ENCODE measurements around the gene AP1G1.

AP1G1 gene

GRCh38 chr16:71709229-71709781 is 99.3 kb downstream of the AP1G1 start:
- no peak overlapping the region for H2AFZ ChIP-seq (ENCODE audit: low read depth)
- no peak overlapping the region for H3K9ac ChIP-seq
- no peaks in the 10 kb centered on the region for H3K79me2 ChIP-seq (ENCODE audit: insufficient read depth, low read depth)
- H3K36me3 ChIP-seq (ENCODE audit: insufficient read depth), result no peaks in the 10 kb centered on the region
- H3K27ac ChIP-seq, result no peak overlapping the region
- H3K4me3 ChIP-seq (IDR thresholded peaks at IDR 0.05; ENCODE audit: insufficient read depth, low read depth, low read length), result no peak overlapping the region
- no peak for TF ChIP-seq CTCF (conservative IDR thresholded peaks at IDR 0.05; ENCODE audit: low read depth, low read length)
- no peaks in the 10 kb centered on the region for H3K27me3 ChIP-seq (ENCODE audit: insufficient read depth, low read depth)
- H3K4me2 ChIP-seq, result no peak overlapping the region
- no peaks in the 10 kb centered on the region; the same call in 1 of the 2 replicates for H4K20me1 ChIP-seq (ENCODE audit: insufficient read depth)
- H3K4me1 ChIP-seq (ENCODE audit: low read depth, poor library complexity, severe bottlenecking), result no peaks in the 10 kb centered on the region

GRCh38 chr16:71708696-71709095 is 99.9 kb downstream of the AP1G1 start:
- Histone ChIP-seq H3K27ac (no peak overlapping the region), H4K20me1 (ENCODE audit: insufficient read depth) (no peaks in the 10 kb centered on the region; the same call in 1 of the 2 replicates), H3K4me3 (IDR thresholded peaks at IDR 0.05; ENCODE audit: insufficient read depth, low read depth, low read length) (no peak overlapping the region), H3K9ac (no peak overlapping the region), H3K36me3 (ENCODE audit: insufficient read depth) (no peaks in the 10 kb centered on the region), H3K4me1 (ENCODE audit: low read depth, poor library complexity, severe bottlenecking) (no peaks in the 10 kb centered on the region), H3K79me2 (ENCODE audit: insufficient read depth, low read depth) (no peaks in the 10 kb centered on the region), H2AFZ (ENCODE audit: low read depth) (no peak overlapping the region), H3K27me3 (ENCODE audit: insufficient read depth, low read depth) (no peaks in the 10 kb centered on the region), H3K4me2 (no peak overlapping the region)
- no peak for TF ChIP-seq CTCF (conservative IDR thresholded peaks at IDR 0.05; ENCODE audit: low read depth, low read length)

- Histone ChIP-seq H2AFZ (ENCODE audit: low read depth) (no peak overlapping the region), H3K9ac (no peak overlapping the region), H3K4me2 (no peak overlapping the region), H3K79me2 (ENCODE audit: insufficient read depth, low read depth) (no peaks in the 10 kb centered on the region), H4K20me1 (ENCODE audit: insufficient read depth) (no peaks in the 10 kb centered on the region; the same call in 1 of the 2 replicates), H3K27ac (no peak overlapping the region), H3K4me3 (IDR thresholded peaks at IDR 0.05; ENCODE audit: insufficient read depth, low read depth, low read length) (no peak overlapping the region), H3K27me3 (ENCODE audit: insufficient read depth, low read depth) (no peaks in the 10 kb centered on the region), H3K4me1 (ENCODE audit: low read depth, poor library complexity, severe bottlenecking) (no peaks in the 10 kb centered on the region), H3K36me3 (ENCODE audit: insufficient read depth) (no peaks in the 10 kb centered on the region)
- no peak for TF ChIP-seq CTCF (conservative IDR thresholded peaks at IDR 0.05; ENCODE audit: low read depth, low read length)
Observed at GRCh38 chr16:71707199-71707598, 101.4 kb downstream of the AP1G1 start.

DNA sequence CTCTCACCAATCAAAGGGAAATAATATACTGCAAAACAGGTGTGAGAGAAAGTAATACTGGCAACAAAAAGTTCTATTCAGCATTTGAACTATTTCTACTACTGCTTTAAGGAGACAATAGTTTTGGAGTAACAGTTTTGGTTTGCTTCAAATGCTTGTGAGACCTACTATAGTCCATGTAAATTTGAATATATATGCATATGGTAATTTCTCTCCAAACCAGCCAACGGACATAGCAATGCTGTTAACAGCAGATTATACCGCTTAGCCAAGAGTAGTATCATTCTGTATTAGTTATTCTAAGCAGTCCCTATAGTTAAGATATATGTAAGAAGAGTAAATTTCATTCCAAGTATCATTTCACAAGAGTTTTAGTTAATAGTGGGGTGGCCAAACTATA is 102.6 kb downstream of the AP1G1 start:
- no peaks in the 10 kb centered on the region for H3K27me3 ChIP-seq (ENCODE audit: insufficient read depth, low read depth)
- no peaks in the 10 kb centered on the region for H4K20me1 ChIP-seq (ENCODE audit: insufficient read depth)
- H3K36me3 ChIP-seq (ENCODE audit: insufficient read depth), result no peaks in the 10 kb centered on the region
- no peak overlapping the region for H3K9ac ChIP-seq
- H2AFZ ChIP-seq (ENCODE audit: low read depth), result no peak overlapping the region
- H3K4me1 ChIP-seq (ENCODE audit: low read depth, poor library complexity, severe bottlenecking), result no peaks in the 10 kb centered on the region
- TF ChIP-seq CTCF (conservative IDR thresholded peaks at IDR 0.05; ENCODE audit: low read depth, low read length), result no peak
- H3K27ac ChIP-seq, result no peak overlapping the region
- H3K79me2 ChIP-seq (ENCODE audit: insufficient read depth, low read depth), result no peaks in the 10 kb centered on the region
- no peak overlapping the region for H3K4me2 ChIP-seq
- no peak overlapping the region for H3K4me3 ChIP-seq (IDR thresholded peaks at IDR 0.05; ENCODE audit: insufficient read depth, low read depth, low read length)
